Measurements from ENCODE around the gene CAB39.
A peak's percentile ranks its signal among the peaks of the same experiment; 100 is the strongest.

The CAB39 gene

DNA sequence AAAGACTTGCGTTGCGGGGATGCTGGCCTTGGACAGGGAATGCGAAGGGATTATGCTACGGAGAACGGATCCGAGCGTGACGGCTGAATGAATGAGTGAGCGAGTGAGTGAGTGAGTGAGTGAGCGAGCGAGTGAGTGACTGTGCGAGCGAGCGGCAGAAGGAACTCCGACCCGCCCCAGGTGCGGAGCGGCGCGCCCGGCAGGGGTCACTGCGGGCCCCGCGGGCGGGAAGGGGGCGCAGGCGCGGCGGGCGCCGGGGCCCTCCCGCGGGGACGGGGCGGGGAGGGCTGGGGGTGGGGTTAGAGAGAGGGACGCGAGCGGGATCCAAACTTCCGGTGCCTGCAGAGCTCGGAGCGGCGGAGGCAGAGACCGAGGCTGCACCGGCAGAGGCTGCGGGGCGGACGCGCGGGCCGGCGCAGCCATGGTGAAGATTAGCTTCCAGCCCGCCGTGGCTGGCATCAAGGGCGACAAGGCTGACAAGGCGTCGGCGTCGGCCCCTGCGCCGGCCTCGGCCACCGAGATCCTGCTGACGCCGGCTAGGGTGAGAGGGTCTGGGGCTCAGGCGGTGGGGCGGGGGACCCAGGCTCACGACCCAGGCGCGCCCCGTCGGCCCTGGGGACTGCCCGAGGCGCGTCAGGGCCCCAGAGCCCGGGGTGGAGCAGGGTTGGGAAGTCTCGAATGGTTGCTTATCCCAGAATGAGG lies 152.1 kb downstream of the CAB39 start, which contains the start of gene ITM2C:
TSS of gene ITM2C (plus strand) at position 338 of the 702 bp plus-strand sequence. CDS start at position 422, 84 bp downstream.
- peak; percentile 85 for DNase-seq

DNA sequence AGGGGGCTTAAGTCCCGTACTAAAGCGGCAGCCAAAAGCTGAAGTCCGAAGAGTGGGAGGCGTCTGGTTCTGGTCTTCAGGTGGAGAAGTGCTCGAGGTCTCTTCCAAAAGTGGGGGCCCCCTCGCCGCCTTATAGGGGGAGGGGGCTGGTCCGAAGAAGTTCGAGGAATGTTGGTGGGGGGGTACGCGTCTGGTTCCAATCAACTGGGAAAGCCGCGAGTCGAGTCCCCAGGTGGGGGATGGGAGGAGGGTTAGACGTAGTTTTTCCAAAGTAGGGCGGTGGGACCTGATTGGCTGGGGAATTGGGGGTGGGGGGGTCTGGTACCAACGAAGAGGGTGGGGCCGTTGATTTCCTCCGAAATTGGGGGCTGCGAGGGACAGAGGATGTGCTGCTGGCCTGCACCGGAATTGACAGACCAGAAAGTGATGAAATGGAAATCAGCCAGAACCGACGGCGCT lies 152.7 kb downstream of the CAB39 start:
- no peak for DNase-seq

DNA sequence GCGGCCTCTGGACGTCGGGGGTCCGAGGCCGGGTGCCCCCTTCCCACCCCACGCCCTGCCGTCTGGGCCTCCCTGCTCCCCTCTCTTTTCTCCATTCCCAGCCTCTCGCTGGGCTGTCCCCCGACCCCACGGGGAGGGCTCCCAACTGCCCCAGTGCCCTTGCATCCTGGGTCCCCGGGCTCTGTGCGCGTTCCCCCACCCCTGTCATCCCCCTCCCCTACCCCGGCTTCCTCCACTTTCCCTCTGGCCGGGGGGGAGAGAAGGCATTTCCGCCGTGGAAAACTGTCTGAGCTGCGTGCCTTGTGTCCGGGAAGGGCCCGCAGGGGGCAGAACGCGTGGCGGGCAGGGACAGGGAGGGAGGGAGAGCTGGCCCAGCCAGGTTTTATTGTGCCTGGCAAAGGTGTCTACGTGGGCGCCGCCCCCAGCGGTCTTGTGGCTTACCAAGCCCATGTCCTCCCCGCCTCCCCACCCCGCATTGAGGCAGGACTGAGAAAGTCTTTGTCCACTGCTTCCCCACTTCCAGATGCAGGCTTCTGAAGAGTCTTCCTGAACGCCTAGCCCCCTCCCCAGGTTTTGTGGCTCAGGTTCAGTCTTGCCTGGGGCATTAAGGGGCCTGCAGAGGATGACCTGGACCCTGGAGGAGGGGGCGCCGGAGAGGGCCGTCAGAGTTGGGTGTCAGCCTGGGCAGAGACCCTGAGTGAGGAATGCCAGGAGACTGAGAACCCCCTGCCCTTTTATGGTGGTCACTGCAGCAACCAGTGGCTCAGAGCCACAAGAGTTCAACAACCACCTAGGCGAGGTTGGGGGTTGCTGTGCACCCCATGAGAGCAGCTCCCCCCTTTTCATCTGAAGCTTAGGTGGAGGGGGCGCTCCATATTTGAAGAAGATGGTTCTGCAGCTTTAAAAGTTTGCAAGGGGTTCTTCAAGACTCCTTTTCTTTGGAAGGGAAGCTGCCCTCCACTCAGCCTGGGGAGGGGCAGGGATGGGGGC lies 153.4 kb downstream of the CAB39 start:
- peak; percentile 77 for DNase-seq

DNA sequence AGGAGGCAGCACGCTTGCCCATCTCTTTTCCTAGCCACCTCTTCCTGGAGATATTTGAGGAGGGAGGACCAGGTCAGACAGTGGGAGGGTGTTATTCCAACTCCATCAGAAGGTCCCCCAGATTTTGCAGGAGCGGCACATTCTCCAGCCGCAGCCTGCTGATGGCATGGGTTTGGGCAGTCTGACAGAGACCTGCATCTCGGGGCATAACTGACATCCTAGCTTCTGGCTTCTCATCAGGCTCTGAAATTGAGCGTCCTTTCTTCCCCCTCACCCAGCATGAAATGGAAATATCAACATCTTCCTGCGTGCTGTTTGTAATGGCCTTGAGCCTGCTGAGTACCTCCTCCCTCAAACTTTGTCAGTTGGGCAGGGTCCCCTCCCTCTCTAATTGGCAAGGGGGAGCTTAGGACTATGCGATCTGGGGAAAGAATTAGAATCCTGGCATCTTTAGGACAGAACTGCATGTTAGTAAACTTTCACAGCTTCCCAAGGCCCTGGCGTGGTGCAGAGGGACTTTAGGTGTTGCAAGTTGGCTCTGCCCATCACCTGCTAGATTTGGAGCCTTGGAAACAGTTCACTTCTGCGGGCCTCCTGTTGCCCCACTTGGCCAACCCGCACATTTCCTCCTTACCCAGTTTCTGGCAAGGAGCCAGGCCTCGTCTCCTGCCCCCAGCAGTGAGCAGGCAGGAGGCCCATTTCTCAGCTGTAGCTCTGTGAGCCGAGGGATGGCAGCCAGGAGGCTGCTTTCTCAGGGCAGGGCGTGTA lies 154.3 kb downstream of the CAB39 start:
- DNase-seq: no peak

DNA sequence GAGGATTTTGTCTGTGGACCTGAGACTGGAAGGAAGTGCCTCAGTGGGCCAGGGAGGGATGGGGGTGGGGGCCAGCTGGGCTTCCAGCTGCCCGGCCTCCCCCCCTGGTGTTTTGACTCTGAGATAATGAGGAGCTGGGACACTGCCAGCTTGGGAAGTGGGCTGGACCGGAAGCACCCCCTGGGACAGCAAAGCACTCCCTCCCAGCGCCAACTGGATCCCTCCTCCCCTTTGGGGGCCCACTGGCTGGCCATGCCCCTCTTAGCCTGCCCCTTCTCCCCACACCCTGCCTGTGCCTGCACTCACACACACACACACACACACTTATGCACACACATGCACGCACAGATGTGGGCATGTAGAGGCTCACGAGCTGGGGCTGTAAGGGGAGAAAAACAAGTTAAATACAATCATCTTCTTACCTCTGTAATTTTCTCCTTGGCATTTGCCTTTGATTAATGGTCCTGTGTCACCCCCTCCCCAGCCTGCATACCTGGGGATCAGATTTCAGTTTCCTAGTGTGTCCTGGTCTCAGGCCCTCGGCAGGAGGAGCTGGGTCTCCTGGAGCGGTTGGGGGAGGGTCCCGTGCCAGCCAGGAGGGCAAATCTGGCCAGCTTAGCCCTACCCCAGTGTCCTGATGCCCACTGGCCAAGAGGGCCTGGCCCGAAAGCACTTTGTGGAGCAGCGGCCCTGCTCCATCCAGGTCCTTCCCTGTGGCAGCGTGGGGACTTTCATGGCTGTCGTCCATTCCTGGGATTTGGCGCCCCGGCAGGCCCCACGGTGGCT lies 155.7 kb downstream of the CAB39 start:
- DNase-seq: no peak

DNA sequence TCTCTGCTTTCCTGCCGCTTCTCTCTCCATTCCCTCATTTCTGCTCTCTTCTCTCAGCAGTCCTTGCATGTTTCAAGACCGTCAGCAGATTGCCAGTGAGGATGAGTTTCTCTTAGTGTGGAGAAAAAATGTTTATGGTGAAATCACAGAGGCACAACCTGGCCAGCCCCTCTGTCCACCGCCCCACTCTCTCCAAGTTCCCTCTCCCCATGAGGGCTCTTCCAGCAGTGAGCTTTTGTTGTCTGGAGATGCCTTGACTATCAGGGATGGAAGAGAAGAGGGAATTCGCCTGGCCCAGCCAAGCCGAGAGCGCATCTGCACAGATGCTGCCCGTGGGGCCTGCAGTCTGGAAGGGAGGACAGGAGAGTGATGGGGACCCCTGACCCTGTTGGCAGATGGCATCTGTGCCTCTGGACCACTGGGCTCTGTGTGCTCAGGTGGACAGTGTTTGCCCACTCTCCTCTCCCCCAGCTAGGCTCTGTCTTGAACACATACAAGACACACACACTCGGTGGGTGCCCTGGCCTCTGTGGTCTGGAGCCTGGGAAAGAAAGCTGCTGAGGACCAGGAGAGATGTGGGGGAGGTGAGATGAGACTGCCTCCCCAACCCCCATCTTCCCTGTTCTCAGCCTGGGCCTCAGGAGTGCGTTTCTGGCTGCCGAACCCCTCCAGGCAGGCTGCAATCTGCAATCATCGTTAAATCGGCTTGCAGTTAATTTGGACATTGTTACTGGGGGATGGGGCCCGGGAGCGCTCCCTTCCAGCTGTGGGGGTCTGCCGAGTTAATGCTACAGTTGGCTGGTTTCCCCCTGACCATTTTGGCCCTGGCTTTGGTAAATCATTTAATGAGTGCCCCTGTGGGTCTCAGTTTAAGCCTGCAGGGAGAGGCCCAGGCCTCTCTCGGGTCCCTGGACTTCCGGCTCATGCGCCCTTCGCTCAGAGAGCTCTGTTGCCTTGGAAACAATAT lies 156.6 kb downstream of the CAB39 start:
- DNase-seq: peak; percentile 63

DNA sequence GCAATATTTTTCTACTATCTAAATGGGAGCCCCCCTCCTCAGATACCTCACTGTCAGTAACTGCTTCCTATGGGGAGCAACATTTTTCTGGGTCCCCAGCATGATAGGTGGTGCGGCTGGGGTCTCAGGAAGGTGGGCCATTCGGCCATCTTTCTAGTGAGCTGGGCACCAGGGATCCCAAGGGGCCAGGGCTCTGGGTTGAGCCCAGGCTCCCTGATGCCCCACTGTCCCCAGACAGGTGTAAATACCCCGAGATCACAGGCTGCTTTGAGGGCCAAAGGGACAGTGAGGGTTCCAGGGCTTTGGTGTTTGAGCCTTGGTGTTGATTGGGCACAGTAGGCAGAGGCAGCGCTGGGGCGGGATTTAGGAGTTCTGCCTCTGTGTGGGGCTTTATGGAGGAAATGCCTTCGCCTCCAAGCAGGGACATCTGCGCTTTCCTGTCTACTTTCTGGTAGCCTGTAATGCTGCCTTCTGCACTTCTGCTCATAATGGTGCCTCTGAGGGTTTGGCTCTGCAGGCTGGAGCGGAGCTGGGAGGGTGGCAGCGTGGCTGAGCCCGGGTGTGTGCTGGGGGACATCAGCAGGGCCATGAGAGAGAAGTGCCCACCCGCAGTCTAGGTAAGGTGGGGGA lies 157.4 kb downstream of the CAB39 start:
- peak; percentile 63 for DNase-seq
